Mononuclear cell (primary cell): ENCODE results near the gene VPS41. TPM values are rescaled to one million over a fixed set of nuclear protein-coding genes. Genes with fewer than 3 reads are reported as not detected.

Experiments
- H3K27me3 ChIP-seq: 2 replicates; pipeline ENCODE4 v1.6.0; 2011; ENCODE audit warnings: low read length, control low read depth; ENCODE audit not compliant: insufficient read depth
- H3K4me1 ChIP-seq: 2 replicates; pipeline ENCODE4 v1.5.1; 2011; ENCODE audit warnings: mild to moderate bottlenecking, low read length, control low read depth; ENCODE audit not compliant: insufficient read depth
- H3K4me3 ChIP-seq: 2 replicates; pipeline ENCODE4 v1.5.1; 2011; ENCODE audit warnings: mild to moderate bottlenecking, low read length, moderate library complexity
- H3K9me3 ChIP-seq: 2 replicates; pipeline ENCODE4 v1.5.1; 2011; ENCODE audit warnings: low read depth, mild to moderate bottlenecking, control low read depth, low read length
- total RNA-seq: library from RNA; depleted of rRNA; stranded (reverse); fragments of >200 nt; gene quantifications from one replicate; pipeline ENCODE4 v1.2.3, GENCODE V29; 2012

VPS41 gene
- total RNA-seq, 1 donor = 28.3 TPM

DNA sequence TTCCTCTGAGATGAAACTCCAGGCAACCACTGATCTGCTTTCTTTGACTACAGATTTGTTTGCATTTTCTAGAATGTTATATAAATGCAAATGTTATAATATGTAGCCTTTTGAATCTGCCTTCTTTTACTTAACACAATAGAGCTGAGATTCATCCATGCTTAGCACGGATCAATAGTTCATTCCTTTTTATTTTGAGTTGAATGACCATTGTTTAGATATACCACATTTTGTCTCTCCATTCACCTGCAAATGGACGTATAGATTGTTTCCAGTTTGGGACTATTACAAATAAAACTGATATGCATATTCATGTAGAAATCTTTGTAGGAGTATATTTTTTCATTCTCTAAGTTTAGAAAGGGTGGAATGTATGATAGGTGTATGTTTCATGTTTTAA lies 57.7 kb downstream of the VPS41 start:
- H3K4me1 ChIP-seq = peaks cover 6% of the 10 kb centered on the region
- no peaks in the 10 kb centered on the region for H3K27me3 ChIP-seq
- H3K9me3 ChIP-seq = no peaks in the 10 kb centered on the region
- no peak overlapping the region for H3K4me3 ChIP-seq

DNA sequence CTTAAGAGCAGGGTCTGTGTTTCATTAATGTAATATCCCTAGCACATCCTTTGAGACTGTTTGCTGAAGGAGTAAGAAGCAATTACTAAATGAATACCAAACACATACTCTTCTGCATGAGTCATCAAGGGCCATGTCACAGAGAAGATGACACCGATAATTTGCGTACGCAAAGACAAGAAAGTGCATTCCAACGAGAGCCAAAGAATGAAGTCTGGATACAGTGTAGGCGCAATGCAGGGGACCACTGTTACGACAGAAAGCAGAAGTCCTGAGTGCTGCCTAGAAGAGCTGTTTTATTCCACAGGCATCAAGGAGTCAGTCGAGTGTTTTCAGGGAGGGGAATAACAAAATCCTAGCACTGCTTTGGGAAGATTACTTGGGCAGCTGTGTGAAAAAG lies 62.7 kb downstream of the VPS41 start:
- H3K9me3 ChIP-seq = no peaks in the 10 kb centered on the region
- H3K4me3 ChIP-seq = no peak overlapping the region
- H3K4me1 ChIP-seq = no peaks in the 10 kb centered on the region
- H3K27me3 ChIP-seq = no peaks in the 10 kb centered on the region

DNA sequence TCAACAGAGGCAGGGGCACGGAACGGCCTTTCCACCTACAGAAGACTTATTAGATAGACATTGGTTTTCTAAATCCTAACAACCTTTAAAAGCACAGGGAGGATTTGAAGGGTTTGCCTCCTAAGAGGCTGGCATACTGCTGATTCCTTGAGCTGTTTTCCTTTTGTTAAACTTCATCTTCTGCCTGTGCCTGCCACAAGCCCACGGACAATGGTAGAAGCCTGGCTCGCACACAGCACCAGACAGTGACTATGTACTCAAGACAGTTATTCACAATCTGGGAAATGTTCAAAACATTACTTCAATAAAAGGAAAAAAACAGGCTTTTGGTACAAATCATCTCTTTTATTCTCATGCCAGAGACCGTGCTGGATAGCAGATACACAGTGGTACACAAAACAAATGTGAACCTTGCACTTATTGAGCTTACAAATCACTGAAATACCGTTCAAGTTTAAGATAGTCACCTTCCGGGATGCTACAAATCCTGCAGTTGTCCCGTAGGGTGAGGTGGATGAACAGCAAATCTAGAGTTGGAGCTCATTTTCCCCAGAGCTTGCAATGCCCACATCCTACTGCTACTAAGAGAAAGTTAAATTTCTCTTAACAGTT lies 63.9 kb downstream of the VPS41 start:
- Histone ChIP-seq H3K4me3 (no peak overlapping the region), H3K9me3 (no peaks in the 10 kb centered on the region), H3K27me3 (no peaks in the 10 kb centered on the region), H3K4me1 (no peaks in the 10 kb centered on the region)

DNA sequence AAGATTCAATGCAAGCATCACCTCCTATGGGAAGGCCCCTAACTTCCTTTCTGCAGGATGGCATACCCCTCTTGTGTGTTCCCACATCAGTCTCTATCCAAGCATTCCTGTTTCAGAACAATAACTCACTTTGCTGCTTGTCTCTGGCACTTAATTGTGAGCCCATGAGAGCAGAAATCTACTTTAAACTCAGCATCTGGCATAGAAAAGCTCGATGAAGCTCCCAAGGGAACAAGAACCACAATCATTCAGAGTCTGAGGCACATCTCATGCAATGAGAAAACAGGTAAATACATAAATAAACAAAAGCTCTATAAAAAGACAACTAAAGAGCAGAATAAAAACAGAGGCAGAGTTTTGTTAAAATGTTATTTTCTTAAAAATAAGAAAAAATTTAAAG lies 66.2 kb downstream of the VPS41 start:
- no peaks in the 10 kb centered on the region for H3K27me3 ChIP-seq
- no peak overlapping the region for H3K4me3 ChIP-seq
- H3K9me3 ChIP-seq = no peaks in the 10 kb centered on the region
- H3K4me1 ChIP-seq = no peaks in the 10 kb centered on the region

DNA sequence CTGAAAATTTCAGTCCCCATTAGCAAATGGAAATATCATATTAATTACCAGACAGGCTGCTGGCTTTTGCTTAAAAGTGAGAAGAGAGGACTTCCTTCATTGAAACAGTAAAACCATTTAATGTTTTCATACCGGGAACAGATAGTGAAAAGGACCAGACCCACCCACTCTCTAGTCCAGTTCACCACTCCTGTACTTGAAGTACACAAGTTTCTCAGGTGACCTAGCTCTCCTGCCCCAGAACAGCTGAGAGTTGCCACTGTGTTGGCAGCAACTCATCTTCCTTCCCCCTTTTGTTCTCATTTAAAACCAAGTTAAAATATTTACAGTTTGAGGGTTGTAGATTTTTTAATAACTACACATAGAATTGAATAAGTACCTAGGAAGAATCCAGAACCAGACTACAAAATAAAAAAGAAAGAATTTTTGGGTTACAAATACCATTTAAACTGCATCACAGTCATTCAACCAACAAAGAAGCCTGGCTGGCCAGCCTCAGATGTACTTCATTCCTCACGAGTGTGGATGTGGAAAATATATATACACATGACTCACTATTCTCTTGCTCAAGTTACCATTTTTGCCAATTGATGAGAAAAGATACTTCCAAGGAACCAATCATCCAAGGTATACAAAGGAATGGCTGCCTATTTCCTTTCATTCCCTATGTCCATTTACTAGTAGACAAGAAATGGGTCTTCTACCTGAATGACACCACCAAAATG lies 68.1 kb downstream of the VPS41 start:
- Histone ChIP-seq H3K27me3 (no peaks in the 10 kb centered on the region), H3K4me3 (no peak overlapping the region), H3K4me1 (no peaks in the 10 kb centered on the region), H3K9me3 (no peaks in the 10 kb centered on the region)

DNA sequence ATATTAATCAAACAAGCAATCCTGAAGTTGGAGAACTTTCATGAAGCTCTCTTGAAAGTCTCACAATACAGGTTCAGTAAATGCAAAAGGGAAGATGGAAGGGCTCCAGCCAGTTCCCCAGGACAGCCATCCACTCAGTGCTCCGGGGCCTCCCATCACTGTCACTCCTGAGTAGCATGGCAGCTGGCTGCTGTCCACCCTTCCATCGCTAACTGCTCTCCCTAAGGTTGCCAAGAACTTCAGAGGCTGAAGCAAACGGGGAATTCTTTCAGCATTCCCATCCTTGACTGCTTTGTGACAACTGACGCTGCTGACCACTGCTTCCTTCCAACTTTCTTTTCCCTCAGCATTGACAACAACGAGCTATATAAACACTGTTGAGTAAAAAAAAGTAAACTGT lies 69.1 kb downstream of the VPS41 start:
- H3K4me1 ChIP-seq = no peaks in the 10 kb centered on the region
- no peak overlapping the region for H3K4me3 ChIP-seq
- no peaks in the 10 kb centered on the region for H3K27me3 ChIP-seq
- H3K9me3 ChIP-seq = no peaks in the 10 kb centered on the region

DNA sequence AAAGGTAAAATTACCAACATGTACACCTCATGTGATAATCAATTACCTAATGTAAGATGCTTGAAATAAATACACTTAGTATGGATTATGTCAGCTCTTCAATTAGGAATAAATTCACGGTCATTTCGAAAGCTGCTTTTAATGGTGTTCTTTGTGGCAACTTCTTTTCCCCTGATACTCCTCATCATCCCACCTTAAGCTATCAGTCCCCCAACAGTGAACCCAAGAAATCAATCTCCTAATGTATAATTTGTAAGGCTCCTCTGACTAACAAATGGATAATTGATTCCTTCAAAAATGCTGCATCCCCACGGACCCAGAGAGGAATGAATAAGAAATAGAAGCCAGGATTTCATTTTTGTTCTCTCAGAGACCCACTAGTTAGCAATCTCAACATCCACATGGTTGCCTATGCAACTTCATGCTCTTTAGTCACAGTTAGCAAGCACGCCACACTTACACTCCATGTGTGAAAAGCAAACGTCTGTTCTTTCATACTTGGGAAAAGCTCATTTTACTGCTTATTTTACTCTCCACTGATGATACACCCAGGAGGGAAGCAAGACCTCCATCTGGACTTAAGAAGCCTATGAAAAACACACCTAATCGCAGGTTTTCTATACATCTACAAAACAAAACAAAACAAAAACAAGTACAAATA lies 70.1 kb downstream of the VPS41 start:
- Histone ChIP-seq H3K9me3 (no peaks in the 10 kb centered on the region), H3K27me3 (no peaks in the 10 kb centered on the region)

DNA sequence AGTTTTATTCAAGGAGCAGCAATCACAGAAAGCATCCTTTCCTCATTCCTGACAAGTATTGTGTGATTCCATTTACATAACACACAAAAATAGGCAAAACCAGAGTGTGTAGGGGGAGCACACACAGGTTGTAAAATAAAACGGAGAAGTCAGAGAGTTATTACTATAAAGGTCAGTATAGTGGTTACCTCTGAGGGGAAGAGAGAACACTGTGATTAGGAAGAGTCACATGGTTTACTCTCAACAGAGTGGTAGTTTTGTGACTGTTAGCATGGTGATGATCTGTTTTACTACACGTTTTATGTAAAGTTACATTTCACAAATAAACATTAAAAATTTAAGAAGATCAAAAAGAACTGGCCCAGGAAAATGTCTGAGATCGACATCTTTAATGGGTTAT lies 74.6 kb downstream of the VPS41 start:
- no peaks in the 10 kb centered on the region for H3K9me3 ChIP-seq
- no peak overlapping the region for H3K4me3 ChIP-seq
- no peaks in the 10 kb centered on the region for H3K27me3 ChIP-seq
- no peaks in the 10 kb centered on the region for H3K4me1 ChIP-seq

More for the DNA sequence above, 70.1 kb downstream of the VPS41 start:
- H3K4me3 ChIP-seq = no peak overlapping the region
- no peaks in the 10 kb centered on the region for H3K4me1 ChIP-seq

DNA sequence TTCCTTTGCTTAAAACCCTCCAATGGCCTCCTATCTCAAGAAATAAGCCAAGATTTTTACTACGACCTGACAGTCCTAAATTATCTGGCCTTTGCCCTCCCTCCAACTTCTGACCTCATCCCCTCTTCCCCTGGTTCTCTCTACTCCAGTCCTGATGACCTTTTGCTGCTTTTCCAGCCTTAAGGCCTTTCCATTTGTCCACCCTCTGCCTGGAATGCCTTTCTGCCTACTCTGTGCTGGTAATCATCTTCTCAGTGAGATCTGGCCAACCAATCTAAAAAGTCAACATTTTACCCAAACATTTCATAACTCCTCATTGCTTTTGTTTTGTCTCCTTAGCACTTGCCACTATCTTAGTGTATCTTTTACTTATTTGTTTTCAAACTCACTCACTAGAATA lies 75.7 kb downstream of the VPS41 start:
- Histone ChIP-seq H3K4me1 (no peaks in the 10 kb centered on the region), H3K27me3 (no peaks in the 10 kb centered on the region), H3K9me3 (no peaks in the 10 kb centered on the region), H3K4me3 (no peak overlapping the region)

DNA sequence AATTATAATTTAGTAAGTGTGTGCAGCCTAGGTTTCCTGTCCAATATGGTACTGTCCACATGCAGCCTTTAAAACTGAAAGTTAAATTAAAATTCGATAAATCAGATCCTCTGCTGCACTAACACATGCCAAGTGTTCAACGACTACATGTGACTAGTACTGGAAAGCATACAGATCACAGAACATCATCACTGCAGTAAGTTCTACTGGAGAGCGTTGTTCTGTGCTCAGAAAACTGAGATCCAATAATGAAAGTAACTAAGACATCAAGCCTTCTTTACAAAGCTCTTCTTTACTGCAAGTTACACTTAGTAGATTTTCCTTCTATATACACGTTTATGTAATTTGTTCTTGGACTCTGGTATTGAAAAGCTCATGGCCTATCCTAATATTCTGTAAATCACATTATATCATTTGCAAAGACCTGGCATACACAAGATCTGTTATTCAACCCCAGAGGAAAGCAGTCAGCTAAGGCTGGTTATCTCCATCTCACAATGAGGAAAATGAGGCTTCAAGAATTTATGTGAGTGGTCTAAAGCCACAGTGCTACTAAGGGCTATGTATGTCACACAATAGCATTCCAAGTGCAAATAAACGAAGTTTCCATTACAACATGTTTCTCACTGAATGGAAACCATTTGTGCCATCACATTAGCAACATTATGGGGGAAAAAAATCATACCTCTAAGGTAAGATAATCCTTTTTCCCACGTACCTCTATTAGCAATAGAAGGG lies 77.6 kb downstream of the VPS41 start:
- no peak overlapping the region for H3K4me3 ChIP-seq
- no peaks in the 10 kb centered on the region for H3K27me3 ChIP-seq
- H3K4me1 ChIP-seq = no peaks in the 10 kb centered on the region
- no peaks in the 10 kb centered on the region for H3K9me3 ChIP-seq

DNA sequence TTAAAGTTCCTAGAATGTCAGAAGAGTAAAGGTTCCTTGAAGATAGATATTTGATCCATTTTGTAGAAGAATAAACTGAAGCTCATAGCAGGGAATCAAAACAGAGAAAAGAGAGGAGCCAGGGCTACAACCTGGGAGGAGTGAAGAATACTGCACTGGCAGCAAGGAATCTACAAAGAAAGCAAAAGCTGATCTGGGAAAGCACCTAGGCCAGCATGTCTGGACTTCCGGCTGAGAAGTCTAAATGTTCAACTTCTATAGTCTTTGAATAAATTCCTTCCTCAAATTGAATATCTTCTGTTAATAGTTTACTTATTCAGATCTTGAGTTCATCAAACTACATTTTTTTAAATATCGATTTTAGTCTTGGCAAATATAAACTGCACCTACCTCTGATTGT lies 78.2 kb downstream of the VPS41 start:
- peaks cover 4% of the 10 kb centered on the region for H3K4me1 ChIP-seq
- no peak overlapping the region for H3K4me3 ChIP-seq
- no peaks in the 10 kb centered on the region for H3K9me3 ChIP-seq
- H3K27me3 ChIP-seq = no peaks in the 10 kb centered on the region

DNA sequence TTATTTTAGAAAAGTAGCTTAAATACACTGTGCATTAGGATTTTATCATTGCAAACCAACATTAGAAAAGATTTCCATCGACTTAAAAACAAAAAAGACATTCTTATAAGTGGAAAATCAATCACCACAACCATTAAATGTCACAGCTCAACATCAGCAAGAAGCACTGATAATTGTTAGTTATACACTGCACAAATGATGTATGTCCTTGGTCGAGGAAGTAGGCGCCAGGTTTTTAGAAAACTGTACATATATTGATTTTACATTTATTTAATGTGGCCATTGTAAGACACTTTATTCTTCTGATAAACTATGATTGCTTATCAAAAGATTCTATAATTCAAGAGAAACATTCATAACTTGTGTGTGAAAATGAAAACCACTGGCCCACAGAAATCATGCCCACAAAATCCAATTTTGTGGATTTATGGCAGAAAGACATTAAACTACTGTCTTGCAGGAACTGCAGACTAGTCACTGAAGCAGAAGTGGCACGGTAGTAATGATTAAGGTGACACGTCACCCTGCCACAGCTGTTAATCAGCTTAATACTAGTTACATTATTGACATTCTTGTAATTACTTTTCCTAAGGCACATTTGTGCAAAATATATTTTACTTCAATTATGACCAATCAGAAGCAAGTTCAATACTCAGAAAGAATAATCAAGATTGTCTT lies 79.4 kb downstream of the VPS41 start:
- H3K4me1 ChIP-seq = peaks cover 5% of the 10 kb centered on the region
- no peak overlapping the region for H3K4me3 ChIP-seq
- H3K9me3 ChIP-seq = no peaks in the 10 kb centered on the region
- H3K27me3 ChIP-seq = no peaks in the 10 kb centered on the region

DNA sequence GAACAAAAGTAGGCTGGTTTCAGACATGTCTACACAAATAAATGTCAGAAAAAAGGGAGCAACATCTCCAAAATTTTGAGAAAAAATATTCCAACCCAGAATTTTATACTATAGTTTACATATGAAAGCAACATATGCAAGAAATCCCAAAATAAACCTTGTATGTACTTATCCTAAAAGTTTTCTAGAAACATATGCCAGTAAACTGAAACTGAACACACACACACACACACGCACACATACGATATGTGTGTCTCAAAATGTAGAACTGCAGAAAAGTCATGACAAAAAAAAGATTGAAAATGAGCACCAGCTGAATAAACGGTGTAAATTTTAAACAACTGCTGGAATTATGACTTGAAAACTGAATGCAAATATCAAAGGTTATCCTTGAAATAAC lies 81.0 kb downstream of the VPS41 start:
- Histone ChIP-seq H3K4me3 (no peak overlapping the region), H3K27me3 (no peaks in the 10 kb centered on the region), H3K4me1 (peaks cover 5% of the 10 kb centered on the region), H3K9me3 (no peaks in the 10 kb centered on the region)

DNA sequence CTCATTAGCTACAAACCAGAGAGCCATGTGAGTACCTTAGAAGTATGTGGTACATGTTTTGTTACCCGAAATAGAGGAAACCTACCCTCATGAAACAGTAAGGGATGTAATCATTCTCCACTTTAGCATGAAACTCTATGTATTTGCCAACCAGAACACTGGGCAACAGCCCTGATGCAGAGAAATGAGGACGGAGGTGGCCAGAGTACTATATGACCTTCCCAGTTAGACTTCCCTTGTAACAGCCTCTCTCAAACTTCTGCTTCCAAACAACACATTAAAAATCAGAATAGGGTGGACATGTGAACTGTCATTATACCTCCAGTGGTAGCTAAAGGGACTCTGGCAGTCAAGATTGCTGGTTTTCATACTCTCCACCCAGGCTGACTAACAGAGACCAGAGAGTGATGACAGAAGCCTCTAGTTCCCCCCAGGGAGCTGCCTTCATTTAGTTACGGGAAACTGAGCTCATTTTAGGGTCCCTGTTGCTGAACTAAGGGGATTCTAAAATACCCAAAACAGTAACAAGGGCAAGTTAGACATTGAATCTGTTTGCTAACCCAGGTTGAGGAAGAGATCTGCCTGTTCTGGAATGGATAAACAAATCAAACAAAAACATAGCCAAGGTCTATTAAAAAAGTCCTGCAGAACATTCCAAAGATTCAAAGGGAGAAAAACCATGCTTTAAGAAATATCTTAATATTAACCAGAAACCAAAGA lies 83.1 kb downstream of the VPS41 start:
- H3K27me3 ChIP-seq = no peaks in the 10 kb centered on the region
- H3K4me3 ChIP-seq = no peak overlapping the region
- peaks cover 5% of the 10 kb centered on the region for H3K4me1 ChIP-seq
- no peaks in the 10 kb centered on the region for H3K9me3 ChIP-seq
